ENCODE data around the gene UCN3.

The UCN3 gene

GRCh38 chr10:5360318-5360915 lies 4.3 kb upstream of the UCN3 start:
- H3K4me3 ChIP-seq (ENCODE audit: low read depth, low read length) = no peak overlapping the region
- no peak for TF ChIP-seq CTCF (IDR thresholded peaks at IDR 0.05; ENCODE audit: insufficient read depth, low read length, missing control alignments)
- POLR2A ChIA-PET = no interaction called here
- CTCF ChIA-PET = no interaction called here
- no peak for DNase-seq (ENCODE audit: low read depth, low spot score)

- no peak for TF ChIP-seq CTCF (IDR thresholded peaks at IDR 0.05; ENCODE audit: insufficient read depth, low read length, missing control alignments)
- CTCF ChIA-PET = no interaction called here
- DNase-seq (ENCODE audit: low read depth, low spot score) = no peak
- POLR2A ChIA-PET = no interaction called here
- no peak overlapping the region for H3K4me3 ChIP-seq (ENCODE audit: low read depth, low read length)
Observed at GRCh38 chr10:5361966-5362365, 2.8 kb upstream of the UCN3 start.

- POLR2A ChIA-PET = no interaction called here
- CTCF ChIA-PET = interaction anchor here (1.1 kb wide), 1 partner anchor 513 kb away, joined by 3 read pairs; no protein-coding TSS in a partner anchor
- DNase-seq (ENCODE audit: low read depth, low spot score) = no peak
- TF ChIP-seq CTCF (IDR thresholded peaks at IDR 0.05; ENCODE audit: insufficient read depth, low read length, missing control alignments) = no peak
- no peak overlapping the region for H3K4me3 ChIP-seq (ENCODE audit: low read depth, low read length)
Observed at GRCh38 chr10:5362873-5363272, 1.9 kb upstream of the UCN3 start.

GRCh38 chr10:5364374-5364773 lies 392 bp upstream of the UCN3 start:
- ChIA-PET CTCF (no interaction called here), POLR2A (no interaction called here)
- no peak for TF ChIP-seq CTCF (IDR thresholded peaks at IDR 0.05; ENCODE audit: insufficient read depth, low read length, missing control alignments)

GRCh38 chr10:5365928-5366327 lies 1.2 kb downstream of the UCN3 start:
- ChIA-PET CTCF (interaction anchor here (1.0 kb wide), 1 partner anchor 516 kb away, joined by 3 read pairs; no protein-coding TSS in a partner anchor), POLR2A (no interaction called here)
- no peak overlapping the region for H3K4me3 ChIP-seq (ENCODE audit: low read depth, low read length)
- DNase-seq (ENCODE audit: low read depth, low spot score) = no peak
- TF ChIP-seq CTCF (IDR thresholded peaks at IDR 0.05; ENCODE audit: insufficient read depth, low read length, missing control alignments) = no peak

More at GRCh38 chr10:5364374-5364773, 392 bp upstream of the UCN3 start:
- H3K4me3 ChIP-seq (ENCODE audit: low read depth, low read length) = no peak overlapping the region
- no peak for DNase-seq (ENCODE audit: low read depth, low spot score)

- no peak overlapping the region for H3K4me3 ChIP-seq (ENCODE audit: low read depth, low read length)
- ChIA-PET POLR2A (no interaction called here), CTCF (interaction anchor here (0.8 to 1.9 kb wide), 2 partner anchors 14 to 520 kb away, joined by 3 to 5 read pairs; no protein-coding TSS in a partner anchor)
- TF ChIP-seq CTCF (IDR thresholded peaks at IDR 0.05; ENCODE audit: insufficient read depth, low read length, missing control alignments) = no peak
- no peak for DNase-seq (ENCODE audit: low read depth, low spot score)
Observed at GRCh38 chr10:5369362-5370158, 4.8 kb downstream of the UCN3 start.
